ENCODE measurements around the gene ZNF324. TPM values are rescaled to one million over a fixed set of nuclear protein-coding genes. Genes with fewer than 3 reads are reported as not detected.

The ZNF324 gene
- total RNA-seq, 1 donor from 2014 or later: 13.1 TPM

GRCh38 chr19:58511353-58512208, 44.7 kb downstream of the ZNF324 start, which contains the start of gene SLC27A5:
SLC27A5 (minus strand) TSS chr19:58511992; CDS start chr19:58511955, 37 bp downstream.
- CTCF ChIA-PET: interaction anchor here (1.2 to 1.3 kb wide), 2 partner anchors 9 to 69 kb away, joined by 3 read pairs; partner anchors contain the start of gene ZBTB45
- no peak within 1 kb of the TSS for H3K27ac Mint-ChIP-seq
- peaks cover 15% of the 10 kb centered on the region for H3K36me3 Mint-ChIP-seq (ENCODE audit: low read depth)
- DNase-seq (no peak), ATAC-seq (ENCODE audit: low read depth) (no peak)
- H3K9me3 Mint-ChIP-seq: peaks cover 8% of the 10 kb centered on the region
- intact Hi-C loops (cut with micrococcal nuclease): no loop called here
- no peak within 1 kb of the TSS for H3K4me3 Mint-ChIP-seq
- peaks cover 19% of the 10 kb centered on the region for H3K4me1 Mint-ChIP-seq
- POLR2A ChIA-PET: no interaction called here
- H3K27me3 Mint-ChIP-seq: no peaks in the 10 kb centered on the region
- no peak for TF ChIP-seq CTCF (IDR thresholded peaks at IDR 0.05)

- CTCF ChIA-PET: interaction anchor here (1.0 to 1.2 kb wide), 4 partner anchors 13 to 68 kb away, joined by 3 to 14 read pairs (median 8); no protein-coding TSS in a partner anchor
- POLR2A ChIA-PET: interaction anchor here (0.5 to 1.3 kb wide), 10 partner anchors 14 to 71 kb away, joined by 3 to 7 read pairs (median 5); partner anchors contain the start of genes TRIM28 and UBE2M
Measured at GRCh38 chr19:58513213-58513693, 46.4 kb downstream of the ZNF324 start.

GRCh38 chr19:58513694-58514563, 47.0 kb downstream of the ZNF324 start:
- Mint-ChIP-seq H3K4me1 (peaks cover 32% of the 10 kb centered on the region), H3K27me3 (no peaks in the 10 kb centered on the region), H3K4me3 (peak overlapping the region; percentile 73), H3K36me3 (ENCODE audit: low read depth) (peaks cover 20% of the 10 kb centered on the region), H3K27ac (peak overlapping the region; percentile 24), H3K9me3 (no peaks in the 10 kb centered on the region)
- DNase-seq (peak; percentile 83), ATAC-seq (ENCODE audit: low read depth) (peak; percentile 89)
- CTCF ChIA-PET: interaction anchor here (0.7 to 1.2 kb wide), 6 partner anchors 14 to 67 kb away, joined by 3 to 14 read pairs (median 4); no protein-coding TSS in a partner anchor
- TF ChIP-seq CTCF (IDR thresholded peaks at IDR 0.05): peak; percentile 24
- intact Hi-C loops (cut with micrococcal nuclease): loop anchor here (1.0 kb wide), 2 partner anchors 15 to 67 kb away; no protein-coding TSS in a partner anchor
- POLR2A ChIA-PET: interaction anchor here (0.5 to 1.3 kb wide), 11 partner anchors 9 to 72 kb away, joined by 3 to 7 read pairs (median 5); partner anchors contain the start of genes TRIM28 and UBE2M

More at GRCh38 chr19:58513213-58513693, 46.4 kb downstream of the ZNF324 start:
- Mint-ChIP-seq H3K27ac (no peak overlapping the region), H3K27me3 (no peaks in the 10 kb centered on the region), H3K4me3 (no peak overlapping the region), H3K9me3 (no peaks in the 10 kb centered on the region), H3K4me1 (peaks cover 25% of the 10 kb centered on the region), H3K36me3 (ENCODE audit: low read depth) (peaks cover 18% of the 10 kb centered on the region)
- DNase-seq (no peak), ATAC-seq (ENCODE audit: low read depth) (no peak)
- no peak for TF ChIP-seq CTCF (IDR thresholded peaks at IDR 0.05)
- intact Hi-C loops (cut with micrococcal nuclease): no loop called here

- intact Hi-C loops (cut with micrococcal nuclease): loop anchor here (1.0 to 5.0 kb wide), 5 partner anchors 15 to 1107 kb away; partner anchors contain the start of genes ZNF446 and ZNF544
- POLR2A ChIA-PET: interaction anchor here (0.5 to 1.1 kb wide), 6 partner anchors 10 to 61 kb away, joined by 3 to 7 read pairs (median 5); partner anchors contain the start of gene TRIM28
- ATAC-seq (ENCODE audit: low read depth) (no peak), DNase-seq (no peak)
- Mint-ChIP-seq H3K36me3 (ENCODE audit: low read depth) (peaks cover 27% of the 10 kb centered on the region), H3K4me1 (peaks cover 38% of the 10 kb centered on the region), H3K9me3 (no peaks in the 10 kb centered on the region), H3K27ac (peak overlapping the region; percentile 24), H3K27me3 (no peaks in the 10 kb centered on the region), H3K4me3 (peak overlapping the region; percentile 63)
- no peak for TF ChIP-seq CTCF (IDR thresholded peaks at IDR 0.05)
- CTCF ChIA-PET: interaction anchor here (0.7 to 1.2 kb wide), 6 partner anchors 14 to 66 kb away, joined by 3 to 14 read pairs (median 4); no protein-coding TSS in a partner anchor
Measured at GRCh38 chr19:58514564-58515022, 47.7 kb downstream of the ZNF324 start.

Data from activated B cell treated with CpG ODN at 0.5 μM for 24 hours (primary cell).